K562 (cell line): ENCODE measurements around the gene UNC93B1. TPM values are rescaled to one million over a fixed set of nuclear protein-coding genes. Genes with fewer than 3 reads are reported as not detected.

ENCODE experiments used
- C11orf30 ChIP-seq: fragments of 450-650 bp; IDR thresholded peaks from 2 replicates; pipeline ENCODE4 v1.6.1; 2016; ENCODE audit warnings: low read depth, mild to moderate bottlenecking
- CGGBP1 ChIP-seq: fragments of 250-450 bp; sonication (Bioruptor Pico); IDR thresholded peaks from 2 replicates; pipeline ENCODE4 v1.9.0; 2021; ENCODE audit warnings: mild to moderate bottlenecking
- COPS2 ChIP-seq: fragments of 450-650 bp; conservative IDR thresholded peaks from 2 replicates; pipeline ENCODE4 v1.6.1; 2016; ENCODE audit warnings: mild to moderate bottlenecking, moderate library complexity
- DMBX1 ChIP-seq: fragments of 250-450 bp; sonication (Bioruptor Pico); IDR thresholded peaks from 2 replicates; pipeline ENCODE4 v1.8.0; 2022; ENCODE audit warnings: inconsistent platforms, mild to moderate bottlenecking, moderate library complexity, borderline replicate concordance
- E2F5 ChIP-seq: sonication (generic); formaldehyde crosslinking; IDR thresholded peaks from 2 replicates; pipeline ENCODE4 v1.8.0; 2022; ENCODE audit warnings: mild to moderate bottlenecking, missing genetic modification reagents
- GATA2 ChIP-seq: sonication (generic); formaldehyde crosslinking; IDR thresholded peaks from 2 replicates; pipeline ENCODE4 v1.4.0; 2020; ENCODE audit warnings: mild to moderate bottlenecking, missing genetic modification reagents
- IRF2 ChIP-seq: sonication (generic); formaldehyde crosslinking; IDR thresholded peaks from 2 replicates; pipeline ENCODE4 v1.8.1; 2022; ENCODE audit warnings: mild to moderate bottlenecking, missing genetic modification reagents
- JUNB ChIP-seq: fragments of 450-650 bp; formaldehyde crosslinking; conservative IDR thresholded peaks from 2 replicates; pipeline ENCODE4 v1.4.0; 2020; ENCODE audit warnings: mild to moderate bottlenecking
- MCM3 ChIP-seq: fragments of 450-650 bp; IDR thresholded peaks from 2 replicates; pipeline ENCODE4 v1.6.1; 2016
- MYNN ChIP-seq, 2 experiments: sonication (generic); formaldehyde crosslinking in 1 of 2; IDR thresholded peaks; 2 replicates each; pipeline versions ENCODE4 v1.5.0 to v1.6.1; 2016 to 2020; ENCODE audit warnings: antibody characterized with exemption in 1 of 2, missing genetic modification reagents in 1 of 2
- NONO ChIP-seq, 2 experiments: fragments of 200-400 bp in 1 of 2; fragments of 450-650 bp in 1 of 2; formaldehyde crosslinking in 1 of 2; IDR thresholded peaks; 2 replicates each; pipeline ENCODE4 v1.6.1; 2017; ENCODE audit warnings: low read depth in 2 of 2, mild to moderate bottlenecking in 2 of 2, moderate library complexity in 2 of 2, low read length in 1 of 2
- POLR3G ChIP-seq: IDR thresholded peaks from 2 replicates; pipeline ENCODE4 v1.6.1; 2011; ENCODE audit not compliant: insufficient read length, insufficient replicate concordance; ENCODE audit errors: extremely low read depth
- PPARD ChIP-seq: fragments of 250-450 bp; sonication (Bioruptor Pico); IDR thresholded peaks from 2 replicates; pipeline ENCODE4 v1.8.0; 2022; ENCODE audit warnings: inconsistent platforms, mild to moderate bottlenecking, moderate library complexity
- SIRT6 ChIP-seq: IDR thresholded peaks from one replicate; pipeline ENCODE4 v1.6.1; 2012; ENCODE audit warnings: low read depth, mild to moderate bottlenecking, control low read depth, inconsistent platforms, low read length, moderate library complexity
- TCF3 ChIP-seq: sonication (generic); formaldehyde crosslinking; IDR thresholded peaks from 2 replicates; pipeline ENCODE4 v1.4.0; 2020; ENCODE audit warnings: mild to moderate bottlenecking, missing genetic modification reagents
- TCF7L2 ChIP-seq: fragments of 150-350 bp; IDR thresholded peaks from 2 replicates; pipeline ENCODE4 v1.6.1; 2016; ENCODE audit warnings: low read depth, mild to moderate bottlenecking, low read length, moderate library complexity
- THRB ChIP-seq: fragments of 450-650 bp; formaldehyde crosslinking; conservative IDR thresholded peaks from 2 replicates; pipeline ENCODE4 v1.4.0; 2022; ENCODE audit warnings: mild to moderate bottlenecking, missing genetic modification characterization
- USF1 ChIP-seq: sonication (generic); formaldehyde crosslinking; IDR thresholded peaks from 2 replicates; pipeline ENCODE4 v1.9.0; 2022; ENCODE audit warnings: mild to moderate bottlenecking, missing genetic modification reagents
- ZBTB11 ChIP-seq, 3 experiments: fragments of 200-800 bp in 1 of 3; fragments of 250-450 bp in 1 of 3; fragments of 450-650 bp in 1 of 3; sonication (Bioruptor Pico) in 1 of 3; sonication (Bioruptor generic) in 1 of 3; formaldehyde crosslinking in 1 of 3; IDR thresholded peaks; 2 replicates each; pipeline versions ENCODE4 v1.6.1 to v1.8.0; 2016 to 2022; ENCODE audit warnings: mild to moderate bottlenecking in 2 of 3, missing genetic modification characterization in 2 of 3, missing compliant biosample characterization in 1 of 3, moderate library complexity in 1 of 3
- ZNF57 ChIP-seq: fragments of 450-650 bp; formaldehyde crosslinking; IDR thresholded peaks from 2 replicates; pipeline ENCODE4 v1.4.0; 2020; ENCODE audit warnings: mild to moderate bottlenecking, moderate library complexity
- ZNF584 ChIP-seq: fragments of 200-800 bp; sonication (Bioruptor generic); IDR thresholded peaks from 2 replicates; pipeline ENCODE4 v1.6.1; 2016; ENCODE audit warnings: low read depth, mild to moderate bottlenecking, missing genetic modification characterization, missing compliant biosample characterization
- polyA plus RNA-seq, 8 experiments: library from polyadenylated mRNA; depleted of rRNA in 4 of 8; stranded (reverse) in 5 of 8; unstranded in 3 of 8; fragments of >200 nt; fragmentation: Nextera tagmentation in 2 of 8; fragmentation: Illumina TruSeq in 1 of 8; extraction: Ambion mirVana in 2 of 8; extraction: Trizol in 1 of 8; gene quantifications; 2 replicates each; pipeline versions ENCODE4 v1.2.1 to v1.2.3, GENCODE V29; 2011 to 2014; ENCODE audit warnings: inconsistent platforms in 1 of 8, missing spikeins in 1 of 8
- total RNA-seq, 7 experiments: library from RNA; depleted of rRNA in 6 of 7; stranded (reverse); fragments of >200 nt in 6 of 7; fragmentation: Illumina TruSeq in 2 of 7; extraction: Trizol in 2 of 7; gene quantifications; 2 replicates each; pipeline versions ENCODE4 v1.2.1 to v1.2.3, GENCODE V29; 2011 to 2021; ENCODE audit warnings: low replicate concordance in 1 of 7

UNC93B1 gene
- total and polyA plus RNA-seq, 9 of the 15 experiments (the other 6 are each of a cell fraction or from before 2014, with no cell fraction given) = 0.10 to 13.6 (median 6.5) TPM

GRCh38 chr11:67996622-67997474 is 7.0 kb downstream of the UNC93B1 start (continued):
- TF ChIP-seq ZBTB11 (CRISPR knock-in tag; IDR thresholded peaks at IDR 0.05) (no peak), COPS2 (no peak), THRB (CRISPR knock-in tag) (peak; percentile 76; the same call in 1 of the 2 replicates), ZNF57 (CRISPR knock-in tag) (no peak), MCM3 (no peak), MYNN (IDR thresholded peaks at IDR 0.05) (no peak), MYNN (CRISPR knock-in tag; IDR thresholded peaks at IDR 0.05) (no peak), POLR3G (no peak), IRF2 (CRISPR knock-in tag) (no peak), CGGBP1 (CRISPR knock-in tag) (no peak), PPARD (CRISPR knock-in tag) (no peak), C11orf30 (no peak), SIRT6 (no peak), NONO (IDR thresholded peaks at IDR 0.05; ENCODE audit: low read depth in 2 of 2, low read length in 1 of 2) (no peak), E2F5 (CRISPR knock-in tag) (peak; percentile 22; the same call in 1 of the 2 replicates), GATA2 (no peak), ZNF584 (no peak), TCF7L2 (no peak), USF1 (CRISPR knock-in tag) (peak; percentile 98), TCF3 (no peak), JUNB (CRISPR knock-in tag) (no peak), DMBX1 (CRISPR knock-in tag) (no peak)
